Retinal pigment epithelial cell (primary cell): ENCODE results near the gene TRUB1.

Experiments
- DNase-seq: peaks from one replicate; pipeline ENCODE4 v3.0.0-alpha.2; 2010; ENCODE audit warnings: low read depth
- H3K4me3 ChIP-seq: 2 replicates; pipeline ENCODE4 v1.5.1; 2011; ENCODE audit warnings: mild to moderate bottlenecking, low read length, control low read depth, moderate library complexity
- TF ChIP-seq, protein P1 (sequence below): conservative IDR thresholded peaks from 2 replicates; pipeline ENCODE4 v1.5.1; 2011; ENCODE audit warnings: low read depth, low read length, control low read depth, inconsistent platforms

The TRUB1 gene

GRCh38 chr10:114973306-114973705 is 35.3 kb downstream of the TRUB1 start:
- DNase-seq: no peak
- TF ChIP-seq, protein P1, sequence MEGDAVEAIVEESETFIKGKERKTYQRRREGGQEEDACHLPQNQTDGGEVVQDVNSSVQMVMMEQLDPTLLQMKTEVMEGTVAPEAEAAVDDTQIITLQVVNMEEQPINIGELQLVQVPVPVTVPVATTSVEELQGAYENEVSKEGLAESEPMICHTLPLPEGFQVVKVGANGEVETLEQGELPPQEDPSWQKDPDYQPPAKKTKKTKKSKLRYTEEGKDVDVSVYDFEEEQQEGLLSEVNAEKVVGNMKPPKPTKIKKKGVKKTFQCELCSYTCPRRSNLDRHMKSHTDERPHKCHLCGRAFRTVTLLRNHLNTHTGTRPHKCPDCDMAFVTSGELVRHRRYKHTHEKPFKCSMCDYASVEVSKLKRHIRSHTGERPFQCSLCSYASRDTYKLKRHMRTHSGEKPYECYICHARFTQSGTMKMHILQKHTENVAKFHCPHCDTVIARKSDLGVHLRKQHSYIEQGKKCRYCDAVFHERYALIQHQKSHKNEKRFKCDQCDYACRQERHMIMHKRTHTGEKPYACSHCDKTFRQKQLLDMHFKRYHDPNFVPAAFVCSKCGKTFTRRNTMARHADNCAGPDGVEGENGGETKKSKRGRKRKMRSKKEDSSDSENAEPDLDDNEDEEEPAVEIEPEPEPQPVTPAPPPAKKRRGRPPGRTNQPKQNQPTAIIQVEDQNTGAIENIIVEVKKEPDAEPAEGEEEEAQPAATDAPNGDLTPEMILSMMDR: no peak
- H3K4me3 ChIP-seq: no peak overlapping the region

- no peak overlapping the region for H3K4me3 ChIP-seq
- no peak for DNase-seq
- TF ChIP-seq, protein P1: no peak
Observed at GRCh38 chr10:114973997-114974396, 36.0 kb downstream of the TRUB1 start.

DNA sequence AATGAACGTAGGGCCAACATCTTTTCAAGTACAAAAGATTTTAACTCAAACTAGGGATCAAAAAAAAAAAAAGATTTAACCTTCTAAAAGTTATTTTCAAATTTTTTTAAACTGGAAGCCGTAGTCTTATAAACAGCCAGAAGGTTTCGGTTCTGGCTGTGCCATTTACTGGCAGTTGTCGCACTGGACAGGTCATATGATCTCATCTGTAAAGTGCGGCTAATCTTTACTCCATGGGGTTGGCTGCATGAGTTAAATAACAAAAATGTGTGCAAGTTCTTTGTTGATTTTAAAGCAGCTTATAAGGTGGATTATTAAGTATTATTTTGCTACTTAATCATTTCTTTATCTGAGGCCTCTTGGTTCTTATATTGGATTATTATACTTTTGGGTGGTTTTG is 36.6 kb downstream of the TRUB1 start:
- H3K4me3 ChIP-seq: peak overlapping the region; percentile 21
- peak; percentile 77 for DNase-seq
- TF ChIP-seq, protein P1: no peak

DNA sequence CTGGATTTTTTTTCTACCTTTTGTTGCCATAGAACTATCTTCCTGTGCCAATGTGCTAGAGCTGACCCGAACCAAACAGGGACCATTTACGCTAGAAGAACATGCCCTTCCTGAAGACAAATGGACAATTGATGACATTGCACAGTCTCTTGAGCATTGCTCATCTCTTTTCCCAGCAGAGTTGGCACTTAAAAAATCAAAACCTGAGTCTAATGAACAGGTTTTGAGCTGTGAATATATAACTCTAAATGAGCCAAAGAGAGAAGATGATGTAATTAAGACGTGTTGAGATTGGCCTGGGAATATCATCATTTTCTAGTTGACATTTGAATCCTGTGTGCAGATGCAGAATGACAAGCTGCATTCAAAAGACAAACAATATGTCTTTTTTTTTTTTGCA is 37.1 kb downstream of the TRUB1 start:
- TF ChIP-seq, protein P1: no peak
- no peak for DNase-seq
- H3K4me3 ChIP-seq: no peak overlapping the region

DNA sequence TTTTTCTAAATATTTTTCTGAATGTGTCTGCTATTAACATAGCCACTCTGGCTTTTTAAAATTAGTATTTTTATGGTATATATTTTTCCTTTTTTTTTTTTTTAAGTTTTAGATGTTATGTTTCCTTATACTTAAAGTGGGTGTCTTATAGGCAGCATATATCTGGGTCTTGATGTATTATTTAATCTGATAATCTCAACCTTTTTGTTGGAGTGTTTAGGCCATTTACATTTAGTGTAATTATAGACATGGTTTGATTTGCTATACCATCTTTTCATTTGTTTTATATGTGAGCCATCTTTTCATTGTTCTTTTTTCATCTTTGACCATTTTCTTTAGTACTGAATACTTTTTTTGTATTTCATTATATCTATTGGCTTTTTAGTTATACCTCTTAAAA is 45.0 kb downstream of the TRUB1 start:
- no peak for DNase-seq
- TF ChIP-seq, protein P1: no peak
- H3K4me3 ChIP-seq: no peak overlapping the region

- peak; percentile 47 for DNase-seq
- H3K4me3 ChIP-seq: no peak overlapping the region
- TF ChIP-seq, protein P1: no peak
Observed at GRCh38 chr10:114987995-114988394, 50.0 kb downstream of the TRUB1 start.

GRCh38 chr10:114990586-114990985 is 52.6 kb downstream of the TRUB1 start:
- no peak for DNase-seq
- TF ChIP-seq, protein P1: no peak
- no peak overlapping the region for H3K4me3 ChIP-seq
